PC-9 (cell line): ENCODE data around the gene BLOC1S1. TPM values are rescaled to one million over a fixed set of nuclear protein-coding genes. Genes with fewer than 3 reads are reported as not detected.

ENCODE experiments used
- BruUV-seq: library from RNA; stranded (reverse); fragments of 400-500 nt; replicated peaks from 2 replicates; lab custom pipeline; 2021; lab: Mats Ljungman, UMichigan
- CTCF ChIA-PET: fragments of 300-600 bp; sonication (Branson Sonifier 250); formaldehyde crosslinking; loops from one replicate; lab custom pipeline; 2022; ENCODE audit warnings: antibody characterized with exemption; lab: Charles Lee
- POLR2A ChIA-PET: fragments of 300-600 bp; sonication (Branson Sonifier 250); formaldehyde crosslinking; loops from one replicate; lab custom pipeline; 2022; ENCODE audit warnings: antibody characterized with exemption; ENCODE audit not compliant: unreplicated experiment; lab: Charles Lee
- DNase-seq, 2 experiments: peaks; one replicate each; pipeline versions ENCODE4 v3.0.0 to v3.0.0-alpha.2; 2015 to 2022; ENCODE audit warnings: mixed read lengths in 1 of 2
- H2AFZ ChIP-seq: fragments of 200-600 bp; sonication (generic); 2 replicates; pipeline ENCODE4 v1.8.1; 2017; ENCODE audit warnings: antibody characterized with exemption
- H3F3A ChIP-seq: fragments of 200-600 bp; sonication (generic); 2 replicates; pipeline ENCODE4 v1.8.1; 2017; ENCODE audit warnings: antibody characterized with exemption, mild to moderate bottlenecking, low read depth; ENCODE audit not compliant: insufficient read depth
- H3K27ac ChIP-seq: fragments of 200-600 bp; sonication (generic); 2 replicates; pipeline ENCODE4 v1.6.1; 2016; ENCODE audit warnings: mixed run types
- H3K27me3 ChIP-seq: fragments of 200-600 bp; sonication (generic); 2 replicates; pipeline ENCODE4 v1.6.1; 2016; ENCODE audit warnings: low read depth, mixed run types; ENCODE audit not compliant: insufficient read depth
- H3K36me3 ChIP-seq: fragments of 200-600 bp; sonication (generic); 2 replicates; pipeline ENCODE4 v1.6.1; 2016; ENCODE audit warnings: low read depth, mixed run types
- H3K4me1 ChIP-seq: fragments of 200-600 bp; sonication (generic); replicated peaks from 2 replicates; pipeline ENCODE4 v1.6.1; 2016; ENCODE audit warnings: mixed run types; ENCODE audit not compliant: insufficient read depth
- H3K4me2 ChIP-seq: fragments of 200-600 bp; sonication (generic); 2 replicates; pipeline ENCODE4 v1.6.1; 2017; ENCODE audit warnings: mixed run types
- H3K4me3 ChIP-seq: fragments of 200-600 bp; sonication (generic); 2 replicates; pipeline ENCODE4 v1.6.1; 2016; ENCODE audit warnings: mixed run types
- H3K79me2 ChIP-seq: fragments of 200-600 bp; sonication (generic); 2 replicates; pipeline ENCODE4 v1.6.1; 2017; ENCODE audit warnings: low read depth, mixed run types
- H3K9me2 ChIP-seq: fragments of 200-600 bp; sonication (generic); 2 replicates; pipeline ENCODE4 v1.8.1; 2017; ENCODE audit warnings: mild to moderate bottlenecking; ENCODE audit not compliant: insufficient read depth
- H3K9me3 ChIP-seq: fragments of 200-600 bp; sonication (generic); 2 replicates; pipeline ENCODE4 v1.8.1; 2016; ENCODE audit warnings: low read depth; ENCODE audit not compliant: insufficient read depth
- H4K20me1 ChIP-seq: fragments of 200-600 bp; sonication (generic); 2 replicates; pipeline ENCODE4 v1.8.1; 2017; ENCODE audit not compliant: insufficient read depth
- EZH2 ChIP-seq: fragments of 200-600 bp; sonication (generic); IDR thresholded peaks from 2 replicates; pipeline ENCODE4 v1.8.0; 2017; ENCODE audit warnings: antibody characterized with exemption, low read depth
- intact Hi-C: fragments of 100-400 bp; cut with micrococcal nuclease; formaldehyde crosslinking; loops from one replicate; pipeline ENCODE4 v1.10.0; 2022; ENCODE audit not compliant: unreplicated experiment
- total RNA-seq: library from RNA; stranded (reverse); gene quantifications from 2 replicates; pipeline ENCODE4 v1.2.3, GENCODE V29; 2021
- TF ChIP-seq, protein P1 (sequence below): fragments of 200-600 bp; sonication (generic); conservative IDR thresholded peaks from 2 replicates; pipeline ENCODE4 v1.6.1; 2017; ENCODE audit warnings: mixed run types, antibody characterized with exemption, mild to moderate bottlenecking, moderate library complexity

The BLOC1S1 gene
- total RNA-seq, 1 experiment from 2014 or later, result 81.1 TPM

DNA sequence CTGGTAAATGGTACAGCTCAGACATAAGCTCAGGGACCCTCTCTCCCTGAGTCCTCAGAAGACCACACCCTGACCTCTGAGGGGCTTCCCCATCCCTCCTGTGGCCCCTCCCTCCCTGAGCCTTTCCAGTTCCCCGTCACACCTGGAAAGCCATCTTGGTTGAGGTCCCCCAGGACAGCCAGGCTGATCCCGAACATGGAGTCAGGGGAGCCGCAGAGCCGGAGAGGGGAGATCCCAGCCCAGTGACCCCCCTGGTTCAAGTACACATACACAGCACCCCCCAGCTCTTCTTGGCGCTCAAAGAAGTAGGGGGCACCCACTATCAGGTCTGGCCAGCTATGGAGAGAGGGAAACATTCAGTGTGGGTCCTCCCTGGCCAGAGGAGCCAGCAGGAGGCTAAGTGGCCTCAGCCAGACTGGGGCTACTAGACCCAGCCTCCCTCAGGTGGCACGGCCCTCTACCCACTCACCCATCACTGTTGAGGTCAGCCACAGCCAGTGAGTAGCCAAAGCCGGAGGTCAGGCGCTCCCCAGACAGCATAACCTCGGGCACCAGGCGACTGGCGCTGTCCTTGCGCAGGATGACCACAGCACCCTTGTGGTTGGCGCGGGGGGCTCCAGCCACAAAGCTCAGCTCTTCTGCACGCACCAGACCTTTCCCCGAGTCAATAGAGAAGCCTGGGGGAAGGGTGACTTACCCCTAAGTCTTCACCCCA lies 17.4 kb upstream of the BLOC1S1 start:
- TF ChIP-seq EZH2, result no peak
- TF ChIP-seq, protein P1, sequence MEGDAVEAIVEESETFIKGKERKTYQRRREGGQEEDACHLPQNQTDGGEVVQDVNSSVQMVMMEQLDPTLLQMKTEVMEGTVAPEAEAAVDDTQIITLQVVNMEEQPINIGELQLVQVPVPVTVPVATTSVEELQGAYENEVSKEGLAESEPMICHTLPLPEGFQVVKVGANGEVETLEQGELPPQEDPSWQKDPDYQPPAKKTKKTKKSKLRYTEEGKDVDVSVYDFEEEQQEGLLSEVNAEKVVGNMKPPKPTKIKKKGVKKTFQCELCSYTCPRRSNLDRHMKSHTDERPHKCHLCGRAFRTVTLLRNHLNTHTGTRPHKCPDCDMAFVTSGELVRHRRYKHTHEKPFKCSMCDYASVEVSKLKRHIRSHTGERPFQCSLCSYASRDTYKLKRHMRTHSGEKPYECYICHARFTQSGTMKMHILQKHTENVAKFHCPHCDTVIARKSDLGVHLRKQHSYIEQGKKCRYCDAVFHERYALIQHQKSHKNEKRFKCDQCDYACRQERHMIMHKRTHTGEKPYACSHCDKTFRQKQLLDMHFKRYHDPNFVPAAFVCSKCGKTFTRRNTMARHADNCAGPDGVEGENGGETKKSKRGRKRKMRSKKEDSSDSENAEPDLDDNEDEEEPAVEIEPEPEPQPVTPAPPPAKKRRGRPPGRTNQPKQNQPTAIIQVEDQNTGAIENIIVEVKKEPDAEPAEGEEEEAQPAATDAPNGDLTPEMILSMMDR, result no peak
- BruUV-seq, result no TSS peak
- H3K27ac ChIP-seq, result no peak overlapping the region
- H3K9me2 ChIP-seq, result no peaks in the 10 kb centered on the region
- H2AFZ ChIP-seq, result no peak overlapping the region
- H3K79me2 ChIP-seq, result no peaks in the 10 kb centered on the region
- H3K36me3 ChIP-seq, result no peaks in the 10 kb centered on the region
- H3K9me3 ChIP-seq, result no peaks in the 10 kb centered on the region
- H4K20me1 ChIP-seq, result no peaks in the 10 kb centered on the region
- CTCF ChIA-PET, result no interaction called here
- peaks cover 47% of the 10 kb centered on the region for H3K27me3 ChIP-seq
- no peak overlapping the region for H3K4me3 ChIP-seq
- intact Hi-C loops, result no loop called here
- no peaks in the 10 kb centered on the region for H3F3A ChIP-seq
- POLR2A ChIA-PET, result no interaction called here
- H3K4me2 ChIP-seq, result no peak overlapping the region
- H3K4me1 ChIP-seq, result no peaks in the 10 kb centered on the region
- DNase-seq, result no peak

GRCh38 chr12:55698965-55699364 lies 16.9 kb upstream of the BLOC1S1 start:
- H3K27ac ChIP-seq, result no peak overlapping the region
- H3K9me2 ChIP-seq, result no peaks in the 10 kb centered on the region
- H3K27me3 ChIP-seq, result peaks cover 53% of the 10 kb centered on the region
- no peak for DNase-seq
- H3K4me2 ChIP-seq, result no peak overlapping the region
- no peaks in the 10 kb centered on the region for H4K20me1 ChIP-seq
- H3K79me2 ChIP-seq, result no peaks in the 10 kb centered on the region
- TF ChIP-seq, protein P1, result no peak
- TF ChIP-seq EZH2, result no peak
- H3K36me3 ChIP-seq, result no peaks in the 10 kb centered on the region
- ChIA-PET POLR2A (no interaction called here), CTCF (no interaction called here)
- H3K4me3 ChIP-seq, result no peak overlapping the region
- H3K9me3 ChIP-seq, result no peaks in the 10 kb centered on the region
- no peaks in the 10 kb centered on the region for H3K4me1 ChIP-seq
- H3F3A ChIP-seq, result no peaks in the 10 kb centered on the region
- no TSS peak for BruUV-seq
- H2AFZ ChIP-seq, result no peak overlapping the region
- intact Hi-C loops, result no loop called here

- Histone ChIP-seq H3K79me2 (no peaks in the 10 kb centered on the region), H3K27ac (no peak overlapping the region), H4K20me1 (no peaks in the 10 kb centered on the region), H3F3A (no peaks in the 10 kb centered on the region), H3K4me1 (no peaks in the 10 kb centered on the region), H3K9me3 (no peaks in the 10 kb centered on the region), H3K4me2 (no peak overlapping the region), H2AFZ (no peak overlapping the region), H3K9me2 (no peaks in the 10 kb centered on the region), H3K36me3 (no peaks in the 10 kb centered on the region), H3K27me3 (peaks cover 57% of the 10 kb centered on the region), H3K4me3 (no peak overlapping the region)
- ChIA-PET POLR2A (no interaction called here), CTCF (no interaction called here)
- DNase-seq, result no peak
- no peak for TF ChIP-seq EZH2
- TF ChIP-seq, protein P1, result no peak
- BruUV-seq, result no TSS peak
- intact Hi-C loops, result no loop called here
These were observed 16.3 kb upstream of the BLOC1S1 start for GRCh38 chr12:55699471-55700055.
